ENCODE measurements around the gene ZNF500.

Gene ZNF500

GRCh38 chr16:4755687-4756086 lies 11.3 kb downstream of the ZNF500 start:
- Histone ChIP-seq H3K4me3 (no peak overlapping the region), H3K4me1 (no peaks in the 10 kb centered on the region), H3K27me3 (no peaks in the 10 kb centered on the region), H3K9me3 (no peaks in the 10 kb centered on the region), H3K27ac (no peak overlapping the region), H3K36me3 (peaks cover 79 to 100% (median 98%) of the 10 kb centered on the region in 3 donors)
- no peak for DNase-seq
- no peak for TF ChIP-seq CTCF (IDR thresholded peaks at IDR 0.05)
- intact Hi-C loops (cut with DNase I; ENCODE audit: low total_unique reads) = no loop called here

- Histone ChIP-seq H3K36me3 (peaks cover 72 to 100% (median 98%) of the 10 kb centered on the region in 3 donors), H3K4me1 (no peaks in the 10 kb centered on the region), H3K4me3 (no peak overlapping the region), H3K27ac (no peak overlapping the region), H3K9me3 (no peaks in the 10 kb centered on the region), H3K27me3 (no peaks in the 10 kb centered on the region)
- intact Hi-C loops (cut with DNase I; ENCODE audit: low total_unique reads) = no loop called here
- DNase-seq = no peak
- TF ChIP-seq CTCF (IDR thresholded peaks at IDR 0.05) = no peak
Measured at GRCh38 chr16:4754865-4755264, 12.1 kb downstream of the ZNF500 start.

GRCh38 chr16:4753227-4753626 lies 13.7 kb downstream of the ZNF500 start:
- H3K27me3 ChIP-seq = no peaks in the 10 kb centered on the region
- no peak overlapping the region for H3K27ac ChIP-seq
- no peaks in the 10 kb centered on the region for H3K9me3 ChIP-seq
- H3K36me3 ChIP-seq = peaks cover 57 to 100% (median 84%) of the 10 kb centered on the region in 3 donors
- H3K4me3 ChIP-seq = no peak overlapping the region
- DNase-seq = no peak
- no peaks in the 10 kb centered on the region for H3K4me1 ChIP-seq
- intact Hi-C loops (cut with DNase I; ENCODE audit: low total_unique reads) = no loop called here
- no peak for TF ChIP-seq CTCF (IDR thresholded peaks at IDR 0.05)

- H3K27ac ChIP-seq = no peak overlapping the region
- peaks cover 0 to 2% (median under 1%) of the 10 kb centered on the region in 4 donors for H3K4me1 ChIP-seq
- no peaks in the 10 kb centered on the region for H3K27me3 ChIP-seq
- DNase-seq = no peak
- intact Hi-C loops (cut with DNase I; ENCODE audit: low total_unique reads) = no loop called here
- H3K9me3 ChIP-seq = no peaks in the 10 kb centered on the region
- H3K36me3 ChIP-seq = peaks cover 50 to 93% (median 77%) of the 10 kb centered on the region in 3 donors
- TF ChIP-seq CTCF (IDR thresholded peaks at IDR 0.05) = no peak
- no peak overlapping the region for H3K4me3 ChIP-seq
Measured at GRCh38 chr16:4752351-4753100, 14.4 kb downstream of the ZNF500 start.

GRCh38 chr16:4750896-4751295 lies 16.1 kb downstream of the ZNF500 start:
- no peak for DNase-seq
- Histone ChIP-seq H3K27me3 (no peaks in the 10 kb centered on the region), H3K4me1 (peaks cover 0 to 10% (median 9%) of the 10 kb centered on the region in 4 donors), H3K27ac (no peak overlapping the region), H3K4me3 (no peak overlapping the region), H3K9me3 (no peaks in the 10 kb centered on the region), H3K36me3 (peaks cover 47 to 77% (median 60%) of the 10 kb centered on the region in 3 donors)
- intact Hi-C loops (cut with DNase I; ENCODE audit: low total_unique reads) = no loop called here
- TF ChIP-seq CTCF (IDR thresholded peaks at IDR 0.05) = no peak

All from tibial artery (tissue), 4 donors.